ENCODE results near the gene NOD1.

NOD1 gene

GRCh38 chr7:30464231-30464671 is 14.3 kb downstream of the NOD1 start:
- DNase-seq (ENCODE audit: low read depth): no peak

GRCh38 chr7:30463405-30464145 is 15.0 kb downstream of the NOD1 start:
- TF ChIP-seq CTCF (IDR thresholded peaks at IDR 0.05; ENCODE audit: low read length, missing control alignments): no peak
- no peak overlapping the region for H3K4me3 ChIP-seq (replicated peaks; ENCODE audit: low read depth, low read length)
- DNase-seq (ENCODE audit: low read depth): peak; percentile 56

More at GRCh38 chr7:30464231-30464671, 14.3 kb downstream of the NOD1 start:
- no peak overlapping the region for H3K4me3 ChIP-seq (replicated peaks; ENCODE audit: low read depth, low read length)
- TF ChIP-seq CTCF (IDR thresholded peaks at IDR 0.05; ENCODE audit: low read length, missing control alignments): no peak

- H3K4me3 ChIP-seq (replicated peaks; ENCODE audit: low read depth, low read length): no peak overlapping the region
- no peak for TF ChIP-seq CTCF (IDR thresholded peaks at IDR 0.05; ENCODE audit: low read length, missing control alignments)
- no peak for DNase-seq (ENCODE audit: low read depth)
These were observed 16.4 kb downstream of the NOD1 start for GRCh38 chr7:30462179-30462578.

- H3K4me3 ChIP-seq (replicated peaks; ENCODE audit: low read depth, low read length): peak overlapping the region; percentile 16
- TF ChIP-seq CTCF (IDR thresholded peaks at IDR 0.05; ENCODE audit: low read length, missing control alignments): no peak
- DNase-seq (ENCODE audit: low read depth): peak; percentile 47
These were observed 18.3 kb downstream of the NOD1 start for GRCh38 chr7:30460246-30460633.

GRCh38 chr7:30459591-30460245 is 18.9 kb downstream of the NOD1 start:
- peak; percentile 98 for DNase-seq (ENCODE audit: low read depth)
- peak overlapping the region; percentile 20 for H3K4me3 ChIP-seq (replicated peaks; ENCODE audit: low read depth, low read length)
- TF ChIP-seq CTCF (IDR thresholded peaks at IDR 0.05; ENCODE audit: low read length, missing control alignments): no peak

- no peak for TF ChIP-seq CTCF (IDR thresholded peaks at IDR 0.05; ENCODE audit: low read length, missing control alignments)
- DNase-seq (ENCODE audit: low read depth): no peak
- no peak overlapping the region for H3K4me3 ChIP-seq (replicated peaks; ENCODE audit: low read depth, low read length)
These were observed 20.3 kb downstream of the NOD1 start for GRCh38 chr7:30458311-30458710.
